Activated B cell treated with CpG ODN at 0.5 μM for 24 hours (primary cell): ENCODE data around the gene IMPACT. TPM values are rescaled to one million over a fixed set of nuclear protein-coding genes. Genes with fewer than 3 reads are reported as not detected.

ENCODE experiments used
- ATAC-seq: fragments of 200-7000 bp; cut with Tn5 transposase; one replicate; pipeline ENCODE4 v1.10.0; 2021; ENCODE audit warnings: low read depth, mild to moderate bottlenecking, moderate library complexity
- CTCF ChIA-PET: fragments of 350-600 bp; sonication (Branson Sonifier 250); formaldehyde crosslinking; loops from one replicate; lab custom pipeline; 2021; ENCODE audit warnings: antibody characterized with exemption; lab: Charles Lee
- POLR2A ChIA-PET: fragments of 350-600 bp; sonication (Branson Sonifier 250); formaldehyde crosslinking; loops from one replicate; lab custom pipeline; 2021; ENCODE audit warnings: antibody characterized with exemption; lab: Charles Lee
- DNase-seq: peaks from one replicate; pipeline ENCODE4 v3.0.0; 2022
- H3K27ac Mint-ChIP-seq: one replicate; pipeline ENCODE4 v1.8.0; 2020; ENCODE audit warnings: mixed read lengths
- H3K27me3 Mint-ChIP-seq: one replicate; pipeline ENCODE4 v1.8.0; 2021; ENCODE audit warnings: mixed read lengths
- H3K36me3 Mint-ChIP-seq: one replicate; pipeline ENCODE4 v1.8.0; 2021; ENCODE audit warnings: low read depth, mixed read lengths
- H3K4me1 Mint-ChIP-seq: one replicate; pipeline ENCODE4 v1.8.0; 2021; ENCODE audit warnings: mixed read lengths
- H3K4me3 Mint-ChIP-seq: one replicate; pipeline ENCODE4 v1.8.0; 2020; ENCODE audit warnings: mild to moderate bottlenecking, mixed read lengths
- H3K9me3 Mint-ChIP-seq: one replicate; pipeline ENCODE4 v1.8.0; 2020; ENCODE audit warnings: mixed read lengths
- intact Hi-C: fragments of 100-400 bp; cut with micrococcal nuclease; formaldehyde crosslinking; loops from one replicate; pipeline ENCODE4 v1.15.1; 2024
- total RNA-seq: library from RNA; stranded (reverse); gene quantifications from 2 replicates; pipeline ENCODE4 v1.2.3, GENCODE V29; 2022
- TF ChIP-seq, protein P1 (sequence below): fragments of 200-600 bp; IDR thresholded peaks from one replicate; pipeline ENCODE4 v1.8.0; 2022; ENCODE audit warnings: antibody characterized with exemption, mild to moderate bottlenecking

IMPACT gene
- total RNA-seq: 11.6 and 17.4 TPM in 2 replicates

DNA sequence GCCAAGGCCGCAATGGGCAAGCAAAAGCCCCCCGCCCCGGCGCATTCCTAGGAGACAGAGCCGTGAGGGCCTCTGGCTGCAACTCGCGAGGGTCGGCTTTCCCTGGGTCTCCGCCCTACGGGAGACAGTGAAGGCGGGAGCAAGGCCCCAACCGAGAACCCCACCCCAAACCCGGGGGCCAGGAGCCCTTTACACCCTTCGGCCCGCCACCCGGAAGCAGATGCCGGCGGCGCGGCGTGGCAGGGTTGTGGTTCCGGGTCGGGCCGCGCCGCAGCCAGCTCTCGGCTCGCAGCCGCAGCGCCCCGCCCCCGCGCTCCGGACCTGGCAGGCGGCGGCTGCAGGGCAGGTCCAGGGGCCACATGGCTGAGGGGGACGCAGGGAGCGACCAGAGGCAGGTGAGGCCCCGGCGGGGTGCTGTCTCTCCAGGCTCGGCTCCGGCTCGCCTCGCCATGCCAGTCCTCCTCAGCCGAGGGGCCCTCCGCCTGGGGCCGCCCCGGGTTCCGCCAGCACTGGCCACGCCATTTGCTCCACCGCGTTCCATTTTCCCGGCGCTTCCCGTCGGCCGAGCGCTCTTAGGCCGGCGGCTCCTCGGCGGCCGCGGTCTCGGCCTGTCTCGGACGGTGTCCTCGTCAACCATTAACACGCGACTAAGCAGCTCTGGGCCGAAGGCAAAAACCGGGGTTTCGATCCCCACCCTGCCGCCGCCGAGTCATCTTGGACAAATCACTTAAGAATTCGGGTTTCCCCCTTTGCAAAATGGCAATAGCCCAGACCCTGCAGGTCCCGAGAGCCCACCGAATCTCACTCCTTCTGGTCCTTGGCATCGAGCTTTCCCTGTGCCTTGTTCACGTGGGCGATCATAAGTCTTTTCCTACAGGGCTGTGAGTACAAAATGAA is at the start of gene IMPACT:
Gene IMPACT, plus strand, starts transcription at position 273 of the 897 bp plus-strand sequence. Its CDS starts 87 bp downstream, at position 360.
- ATAC-seq (peak; percentile 91), DNase-seq (peak; percentile 80)
- Mint-ChIP-seq H3K36me3 (peaks cover 20% of the 10 kb centered on the region), H3K27me3 (peaks cover 23% of the 10 kb centered on the region), H3K9me3 (peaks cover 7% of the 10 kb centered on the region), H3K4me1 (peaks cover 20% of the 10 kb centered on the region), H3K4me3 (peak within 1 kb of the TSS; percentile 93), H3K27ac (peak within 1 kb of the TSS; percentile 87)
- POLR2A ChIA-PET: interaction anchor here (0.6 to 1.5 kb wide), 3 partner anchors 29 to 533 kb away, joined by 5 to 8 read pairs (median 7); partner anchors contain the start of gene OSBPL1A
- intact Hi-C loops: loop anchor here (2.0 to 5.0 kb wide), 4 partner anchors 30 to 1494 kb away; partner anchors contain the start of genes OSBPL1A and RBBP8
- TF ChIP-seq, protein P1, sequence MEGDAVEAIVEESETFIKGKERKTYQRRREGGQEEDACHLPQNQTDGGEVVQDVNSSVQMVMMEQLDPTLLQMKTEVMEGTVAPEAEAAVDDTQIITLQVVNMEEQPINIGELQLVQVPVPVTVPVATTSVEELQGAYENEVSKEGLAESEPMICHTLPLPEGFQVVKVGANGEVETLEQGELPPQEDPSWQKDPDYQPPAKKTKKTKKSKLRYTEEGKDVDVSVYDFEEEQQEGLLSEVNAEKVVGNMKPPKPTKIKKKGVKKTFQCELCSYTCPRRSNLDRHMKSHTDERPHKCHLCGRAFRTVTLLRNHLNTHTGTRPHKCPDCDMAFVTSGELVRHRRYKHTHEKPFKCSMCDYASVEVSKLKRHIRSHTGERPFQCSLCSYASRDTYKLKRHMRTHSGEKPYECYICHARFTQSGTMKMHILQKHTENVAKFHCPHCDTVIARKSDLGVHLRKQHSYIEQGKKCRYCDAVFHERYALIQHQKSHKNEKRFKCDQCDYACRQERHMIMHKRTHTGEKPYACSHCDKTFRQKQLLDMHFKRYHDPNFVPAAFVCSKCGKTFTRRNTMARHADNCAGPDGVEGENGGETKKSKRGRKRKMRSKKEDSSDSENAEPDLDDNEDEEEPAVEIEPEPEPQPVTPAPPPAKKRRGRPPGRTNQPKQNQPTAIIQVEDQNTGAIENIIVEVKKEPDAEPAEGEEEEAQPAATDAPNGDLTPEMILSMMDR: no peak
- CTCF ChIA-PET: no interaction called here

- no peaks in the 10 kb centered on the region for H3K36me3 Mint-ChIP-seq
- no peaks in the 10 kb centered on the region for H3K9me3 Mint-ChIP-seq
- intact Hi-C loops: no loop called here
- H3K27ac Mint-ChIP-seq: no peak overlapping the region
- ATAC-seq (no peak), DNase-seq (no peak)
- no peak overlapping the region for H3K4me3 Mint-ChIP-seq
- no peaks in the 10 kb centered on the region for H3K27me3 Mint-ChIP-seq
- ChIA-PET POLR2A (no interaction called here), CTCF (no interaction called here)
- TF ChIP-seq, protein P1: no peak
- no peaks in the 10 kb centered on the region for H3K4me1 Mint-ChIP-seq
These were observed 47.9 kb upstream of the IMPACT start for GRCh38 chr18:24378598-24378997.

DNA sequence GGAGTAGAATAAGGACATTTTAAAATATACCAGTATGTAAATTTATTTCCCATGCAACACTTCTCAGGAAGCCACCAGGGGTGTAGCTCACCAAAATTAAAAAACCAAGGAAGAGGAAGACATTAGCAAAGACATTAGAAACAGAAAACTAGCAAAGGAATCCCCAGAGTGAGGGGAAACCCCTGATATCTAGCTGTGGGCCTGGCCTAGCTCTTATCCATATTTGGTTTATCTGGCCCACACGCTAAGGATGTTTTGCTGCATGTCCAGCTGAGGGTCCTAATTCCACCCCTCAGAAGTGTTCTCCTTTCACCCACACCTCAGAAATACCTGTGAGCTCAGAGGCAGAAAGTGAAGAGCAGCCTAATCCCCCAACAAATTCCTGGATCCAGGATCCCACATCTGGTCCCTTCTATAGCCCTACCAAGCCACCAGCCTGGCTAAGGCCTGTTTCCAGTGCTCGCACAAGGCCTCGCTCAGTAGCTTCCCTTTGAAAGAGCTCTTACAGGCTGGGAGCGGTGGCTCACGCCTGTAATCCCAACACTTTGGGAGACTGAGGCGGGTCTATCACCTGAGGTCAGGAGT is 46.2 kb upstream of the IMPACT start:
- no peaks in the 10 kb centered on the region for H3K27me3 Mint-ChIP-seq

DNA sequence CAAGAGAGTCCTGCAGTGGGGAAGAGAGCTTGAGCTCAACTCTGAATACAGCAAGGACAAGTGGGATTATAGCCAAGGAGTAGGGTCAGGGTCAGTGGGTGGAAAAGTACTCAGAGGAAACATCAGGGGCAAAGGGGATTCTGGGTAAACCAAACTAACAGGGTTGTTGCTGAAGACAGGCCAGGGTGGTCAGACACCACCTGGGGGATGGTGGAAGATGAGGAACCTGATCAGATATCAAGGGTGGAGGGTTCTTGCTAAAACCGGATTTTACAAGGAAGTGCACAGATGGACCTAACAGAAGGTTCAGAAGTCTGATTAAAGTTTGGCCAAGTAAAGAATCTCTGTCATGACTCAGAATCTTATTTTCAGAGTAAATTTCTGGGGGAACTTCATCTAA is 45.3 kb upstream of the IMPACT start:
- no peak overlapping the region for H3K4me3 Mint-ChIP-seq
- H3K27ac Mint-ChIP-seq: no peak overlapping the region
- no peaks in the 10 kb centered on the region for H3K9me3 Mint-ChIP-seq
- H3K4me1 Mint-ChIP-seq: no peaks in the 10 kb centered on the region
- intact Hi-C loops: no loop called here
- TF ChIP-seq, protein P1: no peak
- DNase-seq: no peak
- ChIA-PET CTCF (no interaction called here), POLR2A (no interaction called here)
- H3K27me3 Mint-ChIP-seq: peaks cover 1% of the 10 kb centered on the region
- ATAC-seq: no peak
- H3K36me3 Mint-ChIP-seq: no peaks in the 10 kb centered on the region

More for the DNA sequence above, 46.2 kb upstream of the IMPACT start:
- ChIA-PET POLR2A (no interaction called here), CTCF (no interaction called here)
- Mint-ChIP-seq H3K9me3 (no peaks in the 10 kb centered on the region), H3K27ac (no peak overlapping the region), H3K36me3 (no peaks in the 10 kb centered on the region), H3K4me1 (no peaks in the 10 kb centered on the region), H3K4me3 (no peak overlapping the region)
- TF ChIP-seq, protein P1: no peak
- intact Hi-C loops: no loop called here
- DNase-seq (no peak), ATAC-seq (no peak)

- intact Hi-C loops: no loop called here
- POLR2A ChIA-PET: no interaction called here
- ATAC-seq: no peak
- H3K4me3 Mint-ChIP-seq: no peak overlapping the region
- H3K36me3 Mint-ChIP-seq: no peaks in the 10 kb centered on the region
- no peak for DNase-seq
- no peak overlapping the region for H3K27ac Mint-ChIP-seq
- H3K9me3 Mint-ChIP-seq: no peaks in the 10 kb centered on the region
- H3K27me3 Mint-ChIP-seq: peaks cover 13% of the 10 kb centered on the region
- no peaks in the 10 kb centered on the region for H3K4me1 Mint-ChIP-seq
- TF ChIP-seq, protein P1: no peak
- CTCF ChIA-PET: no interaction called here
These were observed 39.8 kb upstream of the IMPACT start for GRCh38 chr18:24386681-24387080.
